ENCODE results near the gene MBD3.

Gene MBD3

DNA sequence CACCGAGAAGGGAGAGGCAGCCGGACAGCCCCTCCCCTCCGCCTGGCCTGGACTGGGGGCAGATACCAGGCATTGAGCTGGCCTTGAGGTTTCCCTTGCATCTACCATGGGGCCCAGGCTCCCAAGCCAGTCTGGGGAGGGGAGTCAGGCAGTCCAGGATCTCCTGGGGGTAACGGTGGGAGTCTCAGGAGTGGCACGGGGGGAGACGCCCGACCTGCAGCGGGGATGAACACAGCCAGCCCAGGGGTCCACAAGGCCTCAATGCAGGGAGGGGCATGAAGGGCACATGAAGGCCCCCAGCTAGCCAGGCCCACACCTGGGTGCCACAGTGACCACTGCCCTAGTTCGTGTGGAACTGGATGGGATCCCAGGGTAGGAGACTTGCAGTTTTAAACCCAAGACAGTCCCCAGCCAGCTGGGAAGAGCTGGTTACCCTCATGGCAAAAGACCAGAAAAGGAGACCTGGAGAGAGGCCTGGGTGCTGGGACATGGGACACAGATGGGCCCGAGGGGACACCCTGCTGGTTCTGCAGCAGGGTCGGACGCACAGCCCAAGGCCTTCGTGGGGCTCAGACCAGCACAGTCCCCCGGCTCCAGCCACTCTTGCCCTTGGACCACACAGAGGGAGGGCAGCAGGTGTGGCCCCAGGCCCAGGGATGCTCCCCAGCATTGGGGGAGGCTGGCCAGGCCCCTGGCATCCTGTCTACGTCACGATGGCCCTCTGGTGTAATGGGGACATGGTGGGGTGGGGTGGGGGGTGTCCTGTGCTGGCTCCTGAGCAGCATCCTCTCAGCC, 17.2 kb upstream of the MBD3 start:
- H3K27me3 ChIP-seq, result no peaks in the 10 kb centered on the region
- H3K9me3 ChIP-seq (replicated peaks in 1 of 11), result no peaks in the 10 kb centered on the region
- peak overlapping the region in 6 of 11 experiments; percentile 4 to 64 (median 42); a peak in 7 of 22 replicates for H3K9ac ChIP-seq
- no peak overlapping the region; a peak in 1 of 20 replicates for H3K4me3 ChIP-seq
- H3K4me2 ChIP-seq, result peak overlapping the region; percentile 71 to 93 (median 89)
- H3K4me1 ChIP-seq, result peaks cover 37 to 86% (median 81%) of the 10 kb centered on the region in 10 experiments
- H3K27ac ChIP-seq, result 0 out of 22 replicates have a peak overlapping the region, but pooled peaks of 1 of the 11 experiments have one; percentile 15
- peaks cover 0 to 63% (median 48%) of the 10 kb centered on the region in 11 experiments; a peak in 20 of 22 replicates for H4K20me1 ChIP-seq
- no peak for TF ChIP-seq Cebpa-rat (IDR thresholded peaks at IDR 0.05)
- peaks cover 8 to 44% (median 30%) of the 10 kb centered on the region in 11 experiments; a peak in 19 of 22 replicates for H3K36me3 ChIP-seq

DNA sequence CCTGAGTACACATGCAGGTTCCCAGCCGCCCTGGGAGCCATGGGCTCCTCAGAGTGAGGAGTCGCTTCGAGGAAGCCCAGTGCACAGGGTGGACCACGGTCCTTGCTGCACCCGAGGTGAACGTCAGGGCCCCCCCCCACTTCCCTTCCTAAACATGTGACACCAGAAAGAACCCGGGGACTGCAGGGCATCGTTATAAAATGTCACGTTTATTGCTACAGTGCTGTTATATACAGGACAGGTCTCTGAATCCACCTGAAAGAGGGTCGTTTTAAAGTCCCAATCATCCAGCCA, 16.4 kb upstream of the MBD3 start:
- peak overlapping the region; percentile 71 to 93 (median 89) for H3K4me2 ChIP-seq
- peak overlapping the region in 8 of 11 experiments; percentile 23 to 48 (median 30); a peak in 8 of 22 replicates for H3K27ac ChIP-seq
- H3K9me3 ChIP-seq (replicated peaks in 1 of 11), result no peaks in the 10 kb centered on the region
- H3K36me3 ChIP-seq, result peaks cover 0 to 36% (median 23%) of the 10 kb centered on the region in 11 experiments; a peak in 17 of 22 replicates
- H4K20me1 ChIP-seq, result peaks cover 2 to 59% (median 45%) of the 10 kb centered on the region in 11 experiments; a peak in 20 of 22 replicates
- peak overlapping the region in 10 of 11 experiments; percentile 27 to 64 (median 51); a peak in 16 of 22 replicates for H3K9ac ChIP-seq
- H3K27me3 ChIP-seq, result no peaks in the 10 kb centered on the region
- peak overlapping the region in 9 of 10 experiments; percentile 2 to 56 (median 32); a peak in 13 of 20 replicates for H3K4me3 ChIP-seq
- no peak for TF ChIP-seq Cebpa-rat (IDR thresholded peaks at IDR 0.05)
- H3K4me1 ChIP-seq, result peaks cover 42 to 86% (median 79%) of the 10 kb centered on the region in 10 experiments

DNA sequence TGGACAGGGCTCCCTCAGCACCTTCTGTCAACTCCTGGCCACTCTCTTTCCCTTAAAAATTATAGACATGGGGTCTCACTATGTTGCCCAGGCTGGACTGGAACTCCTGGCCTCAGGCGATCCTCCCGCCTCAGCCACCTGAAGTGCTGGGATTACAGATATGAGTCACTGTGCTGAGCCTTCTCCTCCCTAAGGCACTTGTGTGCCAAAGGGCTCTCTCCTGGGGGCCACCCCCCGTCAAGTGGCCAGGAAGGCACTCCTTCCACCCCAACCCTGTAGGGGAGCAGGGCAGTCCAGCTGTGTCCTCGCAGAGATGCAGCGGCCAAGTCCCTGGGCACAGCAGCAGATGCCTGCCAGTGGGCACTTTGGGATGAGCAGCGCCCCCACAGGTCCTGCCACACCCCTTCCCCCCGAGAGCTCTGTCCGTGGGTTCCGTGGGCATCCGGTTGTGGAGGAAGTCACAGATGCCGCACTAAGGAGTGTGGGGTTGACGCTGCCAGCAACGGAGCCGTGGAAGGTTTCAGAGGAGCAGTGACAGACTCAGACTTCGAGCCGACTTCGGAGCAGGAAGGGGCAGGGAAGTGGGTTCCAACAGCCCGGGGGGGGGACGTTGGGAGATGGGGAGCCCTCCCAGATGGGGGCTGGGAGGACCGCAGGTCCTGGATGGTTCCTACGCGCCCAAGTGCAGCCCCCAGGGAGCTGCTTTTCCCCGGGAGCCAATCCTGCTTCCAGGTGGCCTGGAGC, 15.9 kb upstream of the MBD3 start:
- Histone ChIP-seq H3K27ac (peak overlapping the region in 8 of 11 experiments; percentile 23 to 48 (median 30); a peak in 10 of 22 replicates), H3K27me3 (no peaks in the 10 kb centered on the region), H3K9ac (peak overlapping the region in 10 of 11 experiments; percentile 27 to 64 (median 51); a peak in 17 of 22 replicates), H3K4me1 (peaks cover 47 to 86% (median 79%) of the 10 kb centered on the region in 10 experiments), H4K20me1 (peaks cover 7 to 59% (median 44%) of the 10 kb centered on the region in 11 experiments; a peak in 20 of 22 replicates), H3K36me3 (peaks cover 2 to 30% (median 18%) of the 10 kb centered on the region in 11 experiments; a peak in 17 of 22 replicates), H3K4me2 (peak overlapping the region; percentile 71 to 93 (median 89)), H3K9me3 (replicated peaks in 1 of 11) (no peaks in the 10 kb centered on the region), H3K4me3 (peak overlapping the region in 9 of 10 experiments; percentile 2 to 56 (median 32); a peak in 14 of 20 replicates)
- no peak for TF ChIP-seq Cebpa-rat (IDR thresholded peaks at IDR 0.05)

DNA sequence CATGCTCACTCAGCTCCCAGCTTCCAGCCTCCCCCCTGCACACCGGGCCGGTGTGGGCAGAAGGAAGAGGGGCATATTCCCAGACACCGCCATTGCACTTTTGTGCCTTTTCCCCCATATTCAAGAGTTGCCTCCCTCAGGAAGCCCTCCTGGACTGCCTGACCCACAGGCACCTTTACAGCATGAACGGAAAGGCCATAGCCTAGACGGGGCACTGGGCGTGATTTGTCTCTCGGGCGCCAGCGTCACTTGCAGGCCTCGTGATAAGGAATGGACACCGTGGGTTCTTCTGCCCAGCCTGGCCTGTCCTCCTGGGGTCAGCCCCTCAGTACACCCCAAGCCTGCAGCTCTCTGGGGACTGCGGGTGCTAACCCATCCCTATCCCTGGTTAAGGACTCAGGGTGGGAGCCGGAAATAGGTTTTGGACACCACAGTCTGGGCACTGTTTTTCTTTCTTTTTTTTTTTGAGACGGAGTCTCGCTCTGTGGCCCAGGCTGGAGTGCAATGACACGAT, 13.5 kb upstream of the MBD3 start:
- peaks cover 8 to 30% (median 13%) of the 10 kb centered on the region in 11 experiments; a peak in 19 of 22 replicates for H3K36me3 ChIP-seq
- peak overlapping the region; percentile 91 to 100 (median 98) for H3K4me3 ChIP-seq
- peak overlapping the region; percentile 91 to 99 (median 97) for H3K9ac ChIP-seq
- peak overlapping the region; percentile 68 to 98 (median 95) for H3K27ac ChIP-seq
- no peak for TF ChIP-seq Cebpa-rat (IDR thresholded peaks at IDR 0.05)
- no peaks in the 10 kb centered on the region for H3K9me3 ChIP-seq (replicated peaks in 1 of 11)
- H3K27me3 ChIP-seq, result no peaks in the 10 kb centered on the region
- peaks cover 30 to 61% (median 45%) of the 10 kb centered on the region in 11 experiments; a peak in 21 of 22 replicates for H4K20me1 ChIP-seq
- peak overlapping the region; percentile 77 to 94 (median 88) for H3K4me2 ChIP-seq
- peaks cover 70 to 87% (median 82%) of the 10 kb centered on the region in 10 experiments for H3K4me1 ChIP-seq

DNA sequence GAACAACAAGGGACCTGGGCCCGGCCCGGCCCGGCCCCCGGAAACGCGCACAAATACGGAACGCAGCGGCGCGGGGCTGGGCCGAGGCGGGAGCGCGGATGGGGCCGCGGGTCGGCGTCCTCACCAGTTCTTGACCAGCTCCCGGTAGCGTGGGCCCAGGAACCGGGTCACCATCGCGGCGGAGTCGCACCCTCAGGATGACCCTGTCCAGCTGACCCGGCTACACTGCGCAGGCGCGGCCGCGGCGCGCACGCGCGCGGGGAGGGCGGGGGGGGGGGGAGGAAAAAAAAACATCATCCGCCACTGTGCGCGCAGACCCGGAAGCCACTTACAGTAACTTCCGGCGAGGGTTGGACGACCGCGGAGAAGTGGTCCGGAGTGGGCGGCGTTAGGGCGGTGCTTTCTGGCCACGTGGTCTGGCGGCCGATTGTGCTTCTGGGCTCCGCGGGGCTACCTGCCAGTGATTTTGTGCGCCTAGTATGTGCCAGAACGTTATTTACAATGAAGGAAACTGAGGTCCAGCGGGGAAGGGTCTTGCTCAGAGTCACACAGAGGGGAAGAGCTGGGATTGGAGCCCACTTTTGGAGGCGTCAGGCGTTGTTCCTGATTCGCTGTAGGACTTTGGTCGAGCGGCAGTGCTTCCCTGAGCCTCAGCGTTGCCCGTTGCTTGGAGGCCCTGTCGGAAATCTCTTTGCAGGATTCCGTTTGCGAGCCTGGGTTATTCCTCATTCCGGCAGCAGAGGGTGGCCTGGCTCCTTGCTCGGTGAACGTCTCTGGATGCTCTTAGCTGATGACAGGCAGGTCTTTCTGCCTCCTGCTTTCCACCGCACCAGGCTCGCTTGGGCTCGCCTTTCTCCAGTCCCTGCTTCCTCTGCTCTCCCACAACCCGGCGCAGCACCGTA, 12.8 kb upstream of the MBD3 start, which contains the start of gene UQCR11:
TSS of gene UQCR11 (minus strand) at position 227 of the 902 bp plus-strand sequence. CDS start at position 174, 53 bp downstream.
- peaks cover 73 to 88% (median 80%) of the 10 kb centered on the region in 10 experiments for H3K4me1 ChIP-seq
- H3K4me3 ChIP-seq, result peak within 1 kb of the TSS; percentile 91 to 100 (median 98)
- no peak for TF ChIP-seq Cebpa-rat (IDR thresholded peaks at IDR 0.05)
- H3K36me3 ChIP-seq, result peaks cover 8 to 32% (median 14%) of the 10 kb centered on the region in 11 experiments; a peak in 19 of 22 replicates
- peak within 1 kb of the TSS; percentile 91 to 99 (median 97) for H3K9ac ChIP-seq
- peaks cover 37 to 63% (median 52%) of the 10 kb centered on the region in 11 experiments; a peak in 21 of 22 replicates for H4K20me1 ChIP-seq
- H3K27ac ChIP-seq, result peak within 1 kb of the TSS; percentile 87 to 98 (median 95)
- H3K27me3 ChIP-seq, result no peaks in the 10 kb centered on the region
- H3K4me2 ChIP-seq, result peak within 1 kb of the TSS; percentile 87 to 97 (median 91)
- H3K9me3 ChIP-seq (replicated peaks in 1 of 11), result no peaks in the 10 kb centered on the region

DNA sequence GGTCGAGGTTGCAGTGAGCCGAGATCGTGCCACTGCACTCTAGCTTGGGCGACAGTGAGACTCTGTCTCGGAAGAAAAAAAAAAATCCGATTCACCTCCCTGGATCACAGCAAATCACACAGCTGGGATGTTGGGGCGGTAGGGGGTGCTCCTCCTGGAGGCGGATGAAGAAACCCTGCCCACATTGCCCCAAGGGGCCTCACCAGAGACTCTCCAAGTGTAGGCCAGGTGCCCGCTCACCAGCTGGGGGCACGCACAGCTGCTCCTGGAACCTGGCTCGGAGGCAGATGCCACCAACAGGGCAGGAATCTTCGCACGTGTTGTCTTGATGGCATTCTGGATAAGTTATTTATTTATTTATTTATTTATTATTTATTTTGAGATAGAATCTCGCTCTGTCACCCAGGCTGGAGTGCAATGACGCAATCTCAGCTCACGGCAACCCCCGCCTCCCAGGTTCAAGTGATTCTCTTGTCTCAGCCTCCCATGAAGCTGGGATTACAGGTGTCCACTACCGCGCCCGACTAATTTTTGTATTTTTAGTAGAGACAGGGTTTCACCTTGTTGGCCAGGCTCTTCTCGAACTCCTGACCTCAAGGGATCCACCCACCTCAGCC, 9.5 kb upstream of the MBD3 start:
- peak in 5 of 11 experiments; percentile 16 to 86 (median 72); a peak in 8 of 22 replicates for TF ChIP-seq Cebpa-rat (IDR thresholded peaks at IDR 0.05)

DNA sequence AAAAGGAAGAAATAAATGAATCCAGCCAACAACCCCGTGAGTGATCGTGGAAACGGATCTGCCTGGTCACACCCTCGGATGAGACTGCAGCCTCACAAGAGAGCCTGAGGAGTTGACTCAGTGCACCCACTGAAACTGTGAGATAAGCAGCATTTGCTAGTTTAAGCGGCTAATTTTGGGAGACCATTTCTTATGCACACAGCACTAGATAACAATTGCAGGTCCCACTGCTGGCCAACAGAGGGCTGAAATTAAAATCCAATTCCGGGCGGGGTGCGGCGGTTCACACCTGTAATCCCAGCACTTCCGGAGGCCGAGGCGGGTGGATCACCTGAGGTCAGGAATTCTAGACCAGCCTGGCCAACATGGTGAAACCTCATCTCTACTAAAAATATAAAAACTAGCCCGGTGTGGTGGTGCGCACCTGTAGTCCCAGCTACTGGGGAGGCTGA, 9.0 kb upstream of the MBD3 start:
- Histone ChIP-seq H3K9me3 (replicated peaks in 1 of 11) (peaks cover 0 to 6% (median 0%) of the 10 kb centered on the region in 11 experiments; a peak in 4 of 22 replicates), H3K4me2 (peak overlapping the region; percentile 80 to 97 (median 91)), H3K9ac (peak overlapping the region in 6 of 11 experiments; percentile 30 to 57 (median 44); a peak in 7 of 22 replicates), H3K27ac (peak overlapping the region in 7 of 11 experiments; percentile 36 to 98 (median 65); a peak in 12 of 22 replicates), H4K20me1 (peaks cover 52 to 79% (median 72%) of the 10 kb centered on the region in 11 experiments; a peak in 21 of 22 replicates), H3K4me3 (peak overlapping the region in 3 of 10 experiments; percentile 14 to 23 (median 19); a peak in 2 of 20 replicates), H3K36me3 (peaks cover 40 to 66% (median 47%) of the 10 kb centered on the region in 11 experiments), H3K27me3 (no peaks in the 10 kb centered on the region), H3K4me1 (peaks cover 42 to 66% (median 52%) of the 10 kb centered on the region in 10 experiments)
- no peak for TF ChIP-seq Cebpa-rat (IDR thresholded peaks at IDR 0.05)

More for the DNA sequence above, 9.5 kb upstream of the MBD3 start:
- Histone ChIP-seq H3K4me1 (peaks cover 48 to 67% (median 58%) of the 10 kb centered on the region in 10 experiments), H3K36me3 (peaks cover 34 to 60% (median 41%) of the 10 kb centered on the region in 11 experiments), H3K27ac (peak overlapping the region in 9 of 11 experiments; percentile 8 to 98 (median 41); a peak in 16 of 22 replicates), H3K4me3 (peak overlapping the region in 6 of 10 experiments; percentile 3 to 91 (median 16); a peak in 4 of 20 replicates), H3K27me3 (no peaks in the 10 kb centered on the region), H3K9ac (peak overlapping the region; percentile 8 to 57 (median 43); a peak in 14 of 22 replicates), H3K4me2 (peak overlapping the region; percentile 80 to 97 (median 91)), H4K20me1 (peaks cover 52 to 74% (median 70%) of the 10 kb centered on the region in 11 experiments; a peak in 21 of 22 replicates), H3K9me3 (replicated peaks in 1 of 11) (peaks cover 0 to 6% (median 0%) of the 10 kb centered on the region in 11 experiments; a peak in 4 of 22 replicates)
